K562 (cell line): Measurements from ENCODE around the gene PSMB11. TPM values are rescaled to one million over a fixed set of nuclear protein-coding genes. Genes with fewer than 3 reads are reported as not detected.

Experiments used
- CBX2 ChIP-seq: fragments of 200-600 bp; sonication (generic); IDR thresholded peaks from one replicate; pipeline ENCODE4 v1.6.1; 2012; ENCODE audit warnings: mild to moderate bottlenecking, low read length, inconsistent platforms; ENCODE audit not compliant: insufficient read depth, poor library complexity, severe bottlenecking
- CUX1 ChIP-seq: fragments of 200-800 bp; sonication (Bioruptor generic); IDR thresholded peaks from 2 replicates; pipeline ENCODE4 v1.6.1; 2016; ENCODE audit warnings: missing genetic modification characterization, missing compliant biosample characterization
- EHMT2 ChIP-seq: fragments of 450-650 bp; IDR thresholded peaks from 2 replicates; pipeline ENCODE4 v1.6.1; 2018; ENCODE audit warnings: antibody characterized with exemption
- ELF2 ChIP-seq: fragments of 250-450 bp; sonication (Bioruptor Pico); IDR thresholded peaks from 2 replicates; pipeline ENCODE4 v1.5.0; 2021; ENCODE audit warnings: mild to moderate bottlenecking
- FOXM1 ChIP-seq, 2 experiments: fragments of 450-650 bp in 1 of 2; sonication (generic) in 1 of 2; formaldehyde crosslinking in 1 of 2; IDR thresholded peaks; 2 replicates each; pipeline versions ENCODE4 v1.6.1 to v1.9.0; 2017 to 2022; ENCODE audit warnings: low read depth in 2 of 2, mild to moderate bottlenecking in 2 of 2, missing genetic modification reagents in 1 of 2, moderate library complexity in 1 of 2
- FUS ChIP-seq: fragments of 200-400 bp; formaldehyde crosslinking; optimal IDR thresholded peaks from 2 replicates; pipeline ENCODE3; 2017; ENCODE audit warnings: low read depth, low read length
- HDAC2 ChIP-seq: fragments of 450-650 bp; IDR thresholded peaks from 2 replicates; pipeline ENCODE4 v1.6.1; 2016; ENCODE audit warnings: mild to moderate bottlenecking
- HSF4 ChIP-seq: fragments of 250-450 bp; sonication (Bioruptor Pico); IDR thresholded peaks from 2 replicates; pipeline ENCODE4 v2.1.2; 2022; ENCODE audit warnings: mild to moderate bottlenecking, moderate library complexity, borderline replicate concordance
- MAFF ChIP-seq: IDR thresholded peaks from 2 replicates; pipeline ENCODE4 v1.6.1; 2012; ENCODE audit warnings: low read length, improper control_type of control experiment
- RBM14 ChIP-seq: fragments of 200-400 bp; formaldehyde crosslinking; IDR thresholded peaks from 2 replicates; pipeline ENCODE4 v1.6.1; 2018; ENCODE audit warnings: low read depth, mild to moderate bottlenecking, low read length, moderate library complexity, borderline replicate concordance; ENCODE audit not compliant: insufficient read depth
- RBM34 ChIP-seq: fragments of 200-400 bp; formaldehyde crosslinking; IDR thresholded peaks from 2 replicates; pipeline ENCODE4 v1.6.1; 2018; ENCODE audit warnings: low read length, borderline replicate concordance; ENCODE audit not compliant: insufficient read depth
- TSC22D4 ChIP-seq: fragments of 450-650 bp; IDR thresholded peaks from 2 replicates; pipeline ENCODE4 v1.6.1; 2016; ENCODE audit warnings: missing genetic modification characterization, missing biosample characterization, control low read depth
- ZFX ChIP-seq: sonication (generic); formaldehyde crosslinking; IDR thresholded peaks from 2 replicates; pipeline ENCODE4 v1.8.0; 2022; ENCODE audit warnings: mild to moderate bottlenecking, missing genetic modification reagents, moderate library complexity
- ZMIZ1 ChIP-seq, 2 experiments: fragments of 150-350 bp in 1 of 2; IDR thresholded peaks; 2 replicates each; pipeline ENCODE4 v1.6.1; 2012 to 2016; ENCODE audit warnings: low read depth in 2 of 2, low read length in 2 of 2, mild to moderate bottlenecking in 1 of 2, moderate library complexity in 1 of 2
- ZNF644 ChIP-seq: fragments of 200-800 bp; sonication (Bioruptor generic); IDR thresholded peaks from 2 replicates; pipeline ENCODE4 v1.6.1; 2016; ENCODE audit warnings: low read depth, missing genetic modification characterization, missing compliant biosample characterization
- polyA plus RNA-seq, 8 experiments: library from polyadenylated mRNA; depleted of rRNA in 4 of 8; stranded (reverse) in 5 of 8; unstranded in 3 of 8; fragments of >200 nt; fragmentation: Nextera tagmentation in 2 of 8; fragmentation: Illumina TruSeq in 1 of 8; extraction: Ambion mirVana in 2 of 8; extraction: Trizol in 1 of 8; gene quantifications; 2 replicates each; pipeline versions ENCODE4 v1.2.1 to v1.2.3, GENCODE V29; 2011 to 2014; ENCODE audit warnings: inconsistent platforms in 1 of 8, missing spikeins in 1 of 8
- total RNA-seq, 7 experiments: library from RNA; depleted of rRNA in 6 of 7; stranded (reverse); fragments of >200 nt in 6 of 7; fragmentation: Illumina TruSeq in 2 of 7; extraction: Trizol in 2 of 7; gene quantifications; 2 replicates each; pipeline versions ENCODE4 v1.2.1 to v1.2.3, GENCODE V29; 2011 to 2021; ENCODE audit warnings: low replicate concordance in 1 of 7
- TF ChIP-seq, protein P1 (sequence below): fragments of 200-800 bp; sonication (Bioruptor generic); IDR thresholded peaks from 2 replicates; pipeline ENCODE4 v1.6.1; 2017; ENCODE audit warnings: missing genetic modification characterization, missing compliant biosample characterization

Gene PSMB11
- total and polyA plus RNA-seq, 9 of the 15 experiments (the other 6 are each of a cell fraction or from before 2014, with no cell fraction given), result not detected

GRCh38 chr14:23006544-23007419 lies 35.2 kb upstream of the PSMB11 start (continued):
- TF ChIP-seq RBM34 (no peak), ZNF644 (0 out of 2 replicates have a peak, but pooled peaks have one; percentile 46), TSC22D4 (tag) (no peak), EHMT2 (peak; percentile 24; the same call in 1 of the 2 replicates), HSF4 (no peak), CBX2 (no peak), ZMIZ1 (IDR thresholded peaks at IDR 0.05; ENCODE audit: low read depth in 2 of 2, low read length in 2 of 2) (no peak), ELF2 (CRISPR knock-in tag) (no peak), FUS (no peak), CUX1 (peak; percentile 78; the same call in 1 of the 2 replicates), HDAC2 (peak; percentile 26; the same call in 1 of the 2 replicates), RBM14 (0 out of 2 replicates have a peak, but pooled peaks have one; percentile 48), ZFX (CRISPR knock-in tag) (peak; percentile 81), MAFF (no peak), FOXM1 (IDR thresholded peaks at IDR 0.05; ENCODE audit: low read depth) (no peak), FOXM1 (CRISPR knock-in tag; IDR thresholded peaks at IDR 0.05; ENCODE audit: low read depth) (peak; percentile 78)
- TF ChIP-seq, protein P1, sequence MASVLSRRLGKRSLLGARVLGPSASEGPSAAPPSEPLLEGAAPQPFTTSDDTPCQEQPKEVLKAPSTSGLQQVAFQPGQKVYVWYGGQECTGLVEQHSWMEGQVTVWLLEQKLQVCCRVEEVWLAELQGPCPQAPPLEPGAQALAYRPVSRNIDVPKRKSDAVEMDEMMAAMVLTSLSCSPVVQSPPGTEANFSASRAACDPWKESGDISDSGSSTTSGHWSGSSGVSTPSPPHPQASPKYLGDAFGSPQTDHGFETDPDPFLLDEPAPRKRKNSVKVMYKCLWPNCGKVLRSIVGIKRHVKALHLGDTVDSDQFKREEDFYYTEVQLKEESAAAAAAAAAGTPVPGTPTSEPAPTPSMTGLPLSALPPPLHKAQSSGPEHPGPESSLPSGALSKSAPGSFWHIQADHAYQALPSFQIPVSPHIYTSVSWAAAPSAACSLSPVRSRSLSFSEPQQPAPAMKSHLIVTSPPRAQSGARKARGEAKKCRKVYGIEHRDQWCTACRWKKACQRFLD (CRISPR knock-in tag), result no peak; the same call in 1 of the 2 replicates
